Pancreas (tissue), 10 donors: ENCODE data around the gene LRFN2. TPM values are rescaled to one million over a fixed set of nuclear protein-coding genes. Genes with fewer than 3 reads are reported as not detected.

Source experiments
- ATAC-seq, 4 donors: fragments of 200-7000 bp; cut with Tn5 transposase; one replicate each; pipeline versions ENCODE4 v1.8.0 to v1.9.1; 2020; ENCODE audit warnings: mild to moderate bottlenecking in 4 of 4, moderate library complexity in 4 of 4
- DNase-seq, 6 donors: peaks; one replicate each; pipeline ENCODE4 v3.0.0-alpha.2; 2020
- FAIRE-seq: peaks from 2 replicates; lab custom pipeline; 2012; peaks lifted over from hg19 to GRCh38; lab: Jason Lieb, UNC
- H3K27ac ChIP-seq, 4 donors: fragments of 200-600 bp; sonication (generic); 1 replicate in 3 of 4; 2 replicates in 1 of 4; pipeline versions ENCODE4 v1.5.0 to v1.8.0; 2020
- H3K27me3 ChIP-seq, 4 donors: fragments of 200-600 bp; one replicate each; pipeline ENCODE4 v1.8.0; 2021
- H3K36me3 ChIP-seq, 3 donors: fragments of 200-600 bp; sonication (generic) in 1 of 3; one replicate each; pipeline versions ENCODE4 v1.5.0 to v1.8.0; 2020 to 2021
- H3K4me1 ChIP-seq, 3 donors: fragments of 200-600 bp; one replicate each; pipeline ENCODE4 v1.8.0; 2021
- H3K4me3 ChIP-seq, 4 donors: fragments of 200-600 bp; sonication (generic) in 2 of 4; one replicate each; pipeline versions ENCODE4 v1.5.0 to v1.8.0; 2020 to 2021
- H3K9me3 ChIP-seq, 4 donors: fragments of 200-600 bp; one replicate each; pipeline ENCODE4 v1.8.0; 2021
- CTCF ChIP-seq, 4 donors: fragments of 200-600 bp; sonication (generic) in 3 of 4; IDR thresholded peaks; one replicate each; pipeline versions ENCODE4 v1.5.0 to v1.8.0; 2021; ENCODE audit warnings: antibody characterized with exemption in 4 of 4
- WGBS, 2 donors: extraction: QIAGEN DNeasy Blood & Tissue Kit; methylation state at CpG; one replicate each; pipeline ENCODE4 v1.1.7; 2013; 5-methylcytosine and 5-hydroxymethylcytosine counted together
- intact Hi-C, 3 donors: fragments of 100-400 bp; cut with DNase I; formaldehyde crosslinking; loops; one replicate each; pipeline versions ENCODE4 v1.11.1 to v1.14.2; 2022
- polyA plus RNA-seq, 2 donors: library from polyadenylated mRNA; stranded (reverse); fragments of 200-250 nt; gene quantifications; one replicate each; pipeline ENCODE4 v1.2.3, GENCODE V29; 2013
- total RNA-seq, 6 donors: library from RNA; stranded (reverse); fragmentation: NEBNext Ultra II Directional in 4 of 6; extraction: Animal tissue kit (Norgen Biotek cat#: 25700) in 4 of 6; gene quantifications; one replicate each; pipeline versions ENCODE4 v1.2.1 to v1.2.4, GENCODE V29; 2021 to 2023
- donor health status: healthy with polysubstance abuse.
- donor health status: DM: no; HTN: no; CAD: no; lungs with moderate emphysema.
- donor health status: DM: no; HTN: no; CAD: no.
- donor health status: control.
- donor health status: control.
- donor health status: Bipolar disorder and iron deficiency.
- donor health status: DM: yes; HTN: yes; CAD: no.
- donor health status: DM: no; HTN: no; CAD: no.
- donor health status: DM: no; HTN: no; CAD: no.
- donor health status: DM: yes; HTN: yes; CAD: no.

The LRFN2 gene
- total and polyA plus RNA-seq, 8 donors = 0.22 to 1.5 (median 0.54) TPM

- intact Hi-C loops = no loop called here
- Histone ChIP-seq H3K4me3 (no peak overlapping the region), H3K27ac (no peak overlapping the region), H3K4me1 (peaks cover 8 to 12% (median 10%) of the 10 kb centered on the region in 3 donors), H3K36me3 (no peaks in the 10 kb centered on the region), H3K27me3 (no peaks in the 10 kb centered on the region), H3K9me3 (no peaks in the 10 kb centered on the region)
- DNase-seq (no peak), FAIRE-seq (no peak), ATAC-seq (no peak)
- no peak for TF ChIP-seq CTCF (IDR thresholded peaks at IDR 0.05)
- WGBS, 2 donors = 86 to 87% methylated on average over 32 to 40 of the region's 40 CpGs
These were observed 195.2 kb downstream of the LRFN2 start for GRCh38 chr6:40391851-40392517.

GRCh38 chr6:40391086-40391485 lies 196.1 kb downstream of the LRFN2 start:
- DNase-seq = no peak
- no peak for ATAC-seq
- no peak for FAIRE-seq
- WGBS, 2 donors = 83 to 86% methylated on average over 3 of the region's 3 CpGs
- Histone ChIP-seq H3K27me3 (no peaks in the 10 kb centered on the region), H3K4me3 (no peak overlapping the region), H3K9me3 (no peaks in the 10 kb centered on the region), H3K27ac (no peak overlapping the region), H3K4me1 (peaks cover 5 to 11% (median 10%) of the 10 kb centered on the region in 3 donors), H3K36me3 (no peaks in the 10 kb centered on the region)
- intact Hi-C loops = no loop called here
- no peak for TF ChIP-seq CTCF (IDR thresholded peaks at IDR 0.05)

GRCh38 chr6:40390144-40390800 lies 196.9 kb downstream of the LRFN2 start:
- FAIRE-seq (no peak), ATAC-seq (no peak), DNase-seq (no peak)
- TF ChIP-seq CTCF (IDR thresholded peaks at IDR 0.05) = no peak
- intact Hi-C loops = no loop called here
- H3K36me3 ChIP-seq = no peaks in the 10 kb centered on the region
- H3K9me3 ChIP-seq = no peaks in the 10 kb centered on the region
- no peaks in the 10 kb centered on the region for H3K27me3 ChIP-seq
- peaks cover 5 to 10% (median 6%) of the 10 kb centered on the region in 3 donors for H3K4me1 ChIP-seq
- H3K4me3 ChIP-seq = no peak overlapping the region
- H3K27ac ChIP-seq = no peak overlapping the region
- 87 to 93% methylated on average over 4 of the region's 4 CpGs for whole genome bisulfite sequencing, 2 donors

GRCh38 chr6:40389254-40389653 lies 197.9 kb downstream of the LRFN2 start:
- no peak overlapping the region for H3K4me3 ChIP-seq
- DNase-seq (no peak), ATAC-seq (no peak), FAIRE-seq (no peak)
- peaks cover 5 to 10% (median 6%) of the 10 kb centered on the region in 3 donors for H3K4me1 ChIP-seq
- no peaks in the 10 kb centered on the region for H3K27me3 ChIP-seq
- intact Hi-C loops = no loop called here
- no peak overlapping the region for H3K27ac ChIP-seq
- no peaks in the 10 kb centered on the region for H3K36me3 ChIP-seq
- no peak for TF ChIP-seq CTCF (IDR thresholded peaks at IDR 0.05)
- no peaks in the 10 kb centered on the region for H3K9me3 ChIP-seq
- WGBS, 2 donors = 88 to 94% methylated on average over 4 of the region's 4 CpGs

- Histone ChIP-seq H3K27ac (no peak overlapping the region), H3K4me1 (peaks cover 5 to 10% (median 6%) of the 10 kb centered on the region in 3 donors), H3K36me3 (no peaks in the 10 kb centered on the region), H3K9me3 (no peaks in the 10 kb centered on the region), H3K4me3 (no peak overlapping the region), H3K27me3 (no peaks in the 10 kb centered on the region)
- intact Hi-C loops = no loop called here
- FAIRE-seq (no peak), DNase-seq (no peak), ATAC-seq (no peak)
- TF ChIP-seq CTCF (IDR thresholded peaks at IDR 0.05) = no peak
- 65 to 68% methylated on average over 5 of the region's 5 CpGs for WGBS, 2 donors
These were observed 199.3 kb downstream of the LRFN2 start for GRCh38 chr6:40387871-40388264.
